HepG2 (cell line): ENCODE measurements around the gene PCGF6. TPM values are rescaled to one million over a fixed set of nuclear protein-coding genes. Genes with fewer than 3 reads are reported as not detected.

Experiments
- ARNT2 ChIP-seq: sonication (generic); formaldehyde crosslinking; IDR thresholded peaks from 2 replicates; pipeline ENCODE4 v1.8.0; 2022; ENCODE audit warnings: mild to moderate bottlenecking, low read depth, missing genetic modification reagents, moderate library complexity
- GPN1 ChIP-seq: sonication (generic); formaldehyde crosslinking; IDR thresholded peaks from 2 replicates; pipeline ENCODE4 v1.5.1; 2020; ENCODE audit warnings: missing genetic modification reagents, borderline replicate concordance
- KLF16 ChIP-seq, 2 experiments: sonication (generic) in 1 of 2; formaldehyde crosslinking in 1 of 2; IDR thresholded peaks; 2 replicates each; pipeline versions ENCODE4 v1.6.1 to v1.8.0; 2016 to 2023; ENCODE audit warnings: missing genetic modification reagents in 2 of 2, missing compliant biosample characterization in 1 of 2
- KLF6 ChIP-seq: IDR thresholded peaks from 2 replicates; pipeline ENCODE4 v1.8.0; 2016; ENCODE audit warnings: missing biosample characterization, missing genetic modification reagents
- TCF7L2 ChIP-seq: IDR thresholded peaks from 2 replicates; pipeline ENCODE4 v1.6.1; 2011; ENCODE audit warnings: mild to moderate bottlenecking, low read depth, low read length, moderate library complexity
- ZBTB42 ChIP-seq: sonication (generic); formaldehyde crosslinking; IDR thresholded peaks from 2 replicates; pipeline ENCODE4 v1.5.0; 2020; ENCODE audit warnings: mild to moderate bottlenecking, missing genetic modification reagents
- ZNF224 ChIP-seq: sonication (generic); formaldehyde crosslinking; IDR thresholded peaks from 2 replicates; pipeline ENCODE4 v1.5.0; 2020; ENCODE audit warnings: mild to moderate bottlenecking, missing genetic modification reagents
- ZNF234 ChIP-seq: sonication (generic); formaldehyde crosslinking; conservative IDR thresholded peaks from 2 replicates; pipeline ENCODE4 v1.5.1; 2020; ENCODE audit warnings: mild to moderate bottlenecking, missing genetic modification reagents
- ZNF451 ChIP-seq: sonication (generic); formaldehyde crosslinking; IDR thresholded peaks from 2 replicates; pipeline ENCODE4 v1.5.0; 2020; ENCODE audit warnings: mild to moderate bottlenecking, missing genetic modification reagents
- ZNF549 ChIP-seq: sonication (generic); formaldehyde crosslinking; IDR thresholded peaks from 2 replicates; pipeline ENCODE4 v1.5.0; 2020; ENCODE audit warnings: missing genetic modification reagents
- ZNF557 ChIP-seq: sonication (generic); formaldehyde crosslinking; IDR thresholded peaks from 2 replicates; pipeline ENCODE4 v1.4.0; 2020; ENCODE audit warnings: missing genetic modification reagents
- ZSCAN31 ChIP-seq: sonication (generic); formaldehyde crosslinking; IDR thresholded peaks from 2 replicates; pipeline ENCODE4 v1.5.0; 2020; ENCODE audit warnings: low read depth, mild to moderate bottlenecking, missing genetic modification reagents
- polyA plus RNA-seq, 8 experiments: library from polyadenylated mRNA; depleted of rRNA in 3 of 8; stranded (reverse) in 7 of 8; unstranded in 1 of 8; fragments of >200 nt; fragmentation: Illumina TruSeq in 4 of 8; extraction: Trizol in 4 of 8; gene quantifications; 2 replicates each; pipeline versions ENCODE4 v1.2.1 to v1.2.3, GENCODE V29; 2011 to 2016; ENCODE audit warnings: low read depth in 4 of 8, missing spikeins in 1 of 8, mixed read lengths in 1 of 8; ENCODE audit not compliant: insufficient read depth in 1 of 8
- total RNA-seq, 5 experiments: library from RNA; depleted of rRNA; stranded (reverse); fragments of >200 nt; fragmentation: Illumina TruSeq; extraction: Trizol; gene quantifications; 2 replicates each; pipeline ENCODE4 v1.2.3, GENCODE V29; 2016; ENCODE audit warnings: low read depth in 1 of 5
- TF ChIP-seq, protein P1 (sequence below): sonication (generic); formaldehyde crosslinking; IDR thresholded peaks from 2 replicates; pipeline ENCODE4 v1.4.0; 2020; ENCODE audit warnings: missing genetic modification reagents; ENCODE audit errors: not compliant biosample characterization
- TF ChIP-seq, protein P2 (sequence below): sonication (generic); formaldehyde crosslinking; IDR thresholded peaks from 2 replicates; pipeline ENCODE4 v1.4.0; 2020; ENCODE audit warnings: missing genetic modification reagents
- TF ChIP-seq, protein P3 (sequence below): IDR thresholded peaks from 2 replicates; pipeline ENCODE4 v1.6.1; 2012; ENCODE audit warnings: inconsistent platforms
- TF ChIP-seq, protein P4 (sequence below), 2 experiments: sonication (generic) in 1 of 2; formaldehyde crosslinking in 1 of 2; IDR thresholded peaks; 2 replicates each; pipeline versions ENCODE4 v1.6.1 to v1.9.0; 2014 to 2022; ENCODE audit warnings: antibody characterized with exemption in 1 of 2, borderline replicate concordance in 1 of 2, inconsistent platforms in 1 of 2, low read depth in 1 of 2, missing genetic modification reagents in 1 of 2
- TF ChIP-seq, protein P5 (sequence below): sonication (generic); formaldehyde crosslinking; IDR thresholded peaks from 2 replicates; pipeline ENCODE4 v1.5.0; 2020; ENCODE audit warnings: mild to moderate bottlenecking, missing genetic modification reagents
- TF ChIP-seq, protein P6 (sequence below): sonication (generic); formaldehyde crosslinking; IDR thresholded peaks from 2 replicates; pipeline ENCODE4 v1.5.0; 2020; ENCODE audit warnings: missing genetic modification reagents, mild to moderate bottlenecking, borderline replicate concordance

Gene PCGF6
- total and polyA plus RNA-seq, 2 of the 13 experiments (the other 11 are each of a cell fraction or from before 2014, with no cell fraction given): 5.2 to 19.4 TPM

DNA sequence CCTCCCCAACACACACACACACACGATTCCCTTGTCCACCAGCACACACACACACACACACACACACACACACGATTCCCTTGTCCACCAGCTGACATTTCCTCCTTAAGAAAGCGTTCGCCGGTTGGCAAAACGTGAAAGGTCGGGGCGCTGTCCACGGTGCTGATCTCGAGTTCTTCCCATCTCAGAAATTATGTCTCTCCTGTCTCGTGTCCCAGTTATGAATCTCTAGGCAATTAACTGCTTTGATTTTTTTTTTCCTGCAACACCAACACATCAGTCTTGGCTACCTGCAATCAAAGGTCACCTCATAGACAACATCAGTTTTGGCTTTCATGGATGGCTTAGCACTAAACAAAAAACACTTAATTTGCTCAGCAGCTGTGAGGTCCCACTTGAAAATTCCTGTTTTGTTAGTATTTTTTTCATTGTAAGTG is 72.1 kb downstream of the PCGF6 start (continued):
- TF ChIP-seq ZNF557 (CRISPR knock-in tag) (0 out of 2 replicates have a peak, but pooled peaks have one; percentile 56), ZNF451 (CRISPR knock-in tag) (no peak), ZNF549 (CRISPR knock-in tag) (no peak), GPN1 (CRISPR knock-in tag) (no peak), KLF16 (CRISPR knock-in tag; IDR thresholded peaks at IDR 0.05) (peak in 1 of 2 experiments; percentile 45; a peak in 1 of 4 replicates), TCF7L2 (no peak), ZBTB42 (CRISPR knock-in tag) (no peak), KLF6 (CRISPR knock-in tag) (peak; percentile 43; the same call in 1 of the 2 replicates), ARNT2 (CRISPR knock-in tag) (0 out of 2 replicates have a peak, but pooled peaks have one; percentile 42), ZSCAN31 (CRISPR knock-in tag) (no peak), ZNF234 (CRISPR knock-in tag) (no peak), ZNF224 (CRISPR knock-in tag) (no peak)
- TF ChIP-seq, protein P1, sequence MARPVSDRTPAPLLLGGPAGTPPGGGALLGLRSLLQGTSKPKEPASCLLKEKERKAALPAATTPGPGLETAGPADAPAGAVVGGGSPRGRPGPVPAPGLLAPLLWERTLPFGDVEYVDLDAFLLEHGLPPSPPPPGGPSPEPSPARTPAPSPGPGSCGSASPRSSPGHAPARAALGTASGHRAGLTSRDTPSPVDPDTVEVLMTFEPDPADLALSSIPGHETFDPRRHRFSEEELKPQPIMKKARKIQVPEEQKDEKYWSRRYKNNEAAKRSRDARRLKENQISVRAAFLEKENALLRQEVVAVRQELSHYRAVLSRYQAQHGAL: no peak
- TF ChIP-seq, protein P2, sequence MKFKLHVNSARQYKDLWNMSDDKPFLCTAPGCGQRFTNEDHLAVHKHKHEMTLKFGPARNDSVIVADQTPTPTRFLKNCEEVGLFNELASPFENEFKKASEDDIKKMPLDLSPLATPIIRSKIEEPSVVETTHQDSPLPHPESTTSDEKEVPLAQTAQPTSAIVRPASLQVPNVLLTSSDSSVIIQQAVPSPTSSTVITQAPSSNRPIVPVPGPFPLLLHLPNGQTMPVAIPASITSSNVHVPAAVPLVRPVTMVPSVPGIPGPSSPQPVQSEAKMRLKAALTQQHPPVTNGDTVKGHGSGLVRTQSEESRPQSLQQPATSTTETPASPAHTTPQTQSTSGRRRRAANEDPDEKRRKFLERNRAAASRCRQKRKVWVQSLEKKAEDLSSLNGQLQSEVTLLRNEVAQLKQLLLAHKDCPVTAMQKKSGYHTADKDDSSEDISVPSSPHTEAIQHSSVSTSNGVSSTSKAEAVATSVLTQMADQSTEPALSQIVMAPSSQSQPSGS (CRISPR knock-in tag): peak; percentile 41; the same call in 1 of the 2 replicates
- TF ChIP-seq, protein P3, sequence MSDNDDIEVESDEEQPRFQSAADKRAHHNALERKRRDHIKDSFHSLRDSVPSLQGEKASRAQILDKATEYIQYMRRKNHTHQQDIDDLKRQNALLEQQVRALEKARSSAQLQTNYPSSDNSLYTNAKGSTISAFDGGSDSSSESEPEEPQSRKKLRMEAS: 0 out of 2 replicates have a peak, but pooled peaks have one; percentile 15
- TF ChIP-seq, protein P4, sequence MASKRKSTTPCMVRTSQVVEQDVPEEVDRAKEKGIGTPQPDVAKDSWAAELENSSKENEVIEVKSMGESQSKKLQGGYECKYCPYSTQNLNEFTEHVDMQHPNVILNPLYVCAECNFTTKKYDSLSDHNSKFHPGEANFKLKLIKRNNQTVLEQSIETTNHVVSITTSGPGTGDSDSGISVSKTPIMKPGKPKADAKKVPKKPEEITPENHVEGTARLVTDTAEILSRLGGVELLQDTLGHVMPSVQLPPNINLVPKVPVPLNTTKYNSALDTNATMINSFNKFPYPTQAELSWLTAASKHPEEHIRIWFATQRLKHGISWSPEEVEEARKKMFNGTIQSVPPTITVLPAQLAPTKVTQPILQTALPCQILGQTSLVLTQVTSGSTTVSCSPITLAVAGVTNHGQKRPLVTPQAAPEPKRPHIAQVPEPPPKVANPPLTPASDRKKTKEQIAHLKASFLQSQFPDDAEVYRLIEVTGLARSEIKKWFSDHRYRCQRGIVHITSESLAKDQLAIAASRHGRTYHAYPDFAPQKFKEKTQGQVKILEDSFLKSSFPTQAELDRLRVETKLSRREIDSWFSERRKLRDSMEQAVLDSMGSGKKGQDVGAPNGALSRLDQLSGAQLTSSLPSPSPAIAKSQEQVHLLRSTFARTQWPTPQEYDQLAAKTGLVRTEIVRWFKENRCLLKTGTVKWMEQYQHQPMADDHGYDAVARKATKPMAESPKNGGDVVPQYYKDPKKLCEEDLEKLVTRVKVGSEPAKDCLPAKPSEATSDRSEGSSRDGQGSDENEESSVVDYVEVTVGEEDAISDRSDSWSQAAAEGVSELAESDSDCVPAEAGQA (IDR thresholded peaks at IDR 0.05; ENCODE audit: low read depth): no peak
- TF ChIP-seq, protein P4 (CRISPR knock-in tag; IDR thresholded peaks at IDR 0.05; ENCODE audit: borderline replicate concordance): no peak
- TF ChIP-seq, protein P5, sequence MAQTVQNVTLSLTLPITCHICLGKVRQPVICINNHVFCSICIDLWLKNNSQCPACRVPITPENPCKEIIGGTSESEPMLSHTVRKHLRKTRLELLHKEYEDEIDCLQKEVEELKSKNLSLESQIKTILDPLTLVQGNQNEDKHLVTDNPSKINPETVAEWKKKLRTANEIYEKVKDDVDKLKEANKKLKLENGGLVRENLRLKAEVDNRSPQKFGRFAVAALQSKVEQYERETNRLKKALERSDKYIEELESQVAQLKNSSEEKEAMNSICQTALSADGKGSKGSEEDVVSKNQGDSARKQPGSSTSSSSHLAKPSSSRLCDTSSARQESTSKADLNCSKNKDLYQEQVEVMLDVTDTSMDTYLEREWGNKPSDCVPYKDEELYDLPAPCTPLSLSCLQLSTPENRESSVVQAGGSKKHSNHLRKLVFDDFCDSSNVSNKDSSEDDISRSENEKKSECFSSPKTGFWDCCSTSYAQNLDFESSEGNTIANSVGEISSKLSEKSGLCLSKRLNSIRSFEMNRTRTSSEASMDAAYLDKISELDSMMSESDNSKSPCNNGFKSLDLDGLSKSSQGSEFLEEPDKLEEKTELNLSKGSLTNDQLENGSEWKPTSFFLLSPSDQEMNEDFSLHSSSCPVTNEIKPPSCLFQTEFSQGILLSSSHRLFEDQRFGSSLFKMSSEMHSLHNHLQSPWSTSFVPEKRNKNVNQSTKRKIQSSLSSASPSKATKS: no peak
- TF ChIP-seq, protein P6, sequence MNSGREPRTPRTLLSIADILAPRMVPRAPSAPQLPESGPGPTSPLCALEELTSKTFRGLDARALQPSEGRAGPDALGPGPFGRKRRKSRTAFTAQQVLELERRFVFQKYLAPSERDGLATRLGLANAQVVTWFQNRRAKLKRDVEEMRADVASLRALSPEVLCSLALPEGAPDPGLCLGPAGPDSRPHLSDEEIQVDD (CRISPR knock-in tag): no peak
